ENCODE data around the gene MMD.
"Not testable (repeated sequence)": the region's sequence is repeated elsewhere in the genome, so short reads cannot be mapped to it uniquely, and the experiment has no call there.

MMD gene

DNA sequence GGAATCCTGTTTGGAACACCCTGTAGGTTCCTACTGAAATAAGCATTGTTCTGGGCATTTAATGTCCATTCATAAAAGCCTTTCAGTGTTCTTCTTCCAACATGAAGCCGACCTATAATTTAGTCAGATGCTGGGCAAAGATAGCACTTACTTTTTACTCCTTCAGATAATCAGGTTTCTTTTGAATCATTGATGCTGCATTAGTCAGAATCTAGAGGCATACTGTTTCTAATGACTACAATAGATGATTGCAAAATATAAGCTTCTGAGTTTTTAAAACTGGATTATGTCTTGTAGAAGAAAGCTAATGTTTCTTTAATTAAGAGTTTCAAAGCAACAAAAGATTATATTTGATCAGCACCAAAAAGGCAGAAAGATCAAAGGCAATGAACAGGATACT is 16.0 kb downstream of the MMD start:
- no peak overlapping the region for H3K4me2 ChIP-seq (ENCODE audit: low read depth, low read length, poor library complexity, severe bottlenecking)
- peaks cover 9% of the 10 kb centered on the region for H3K4me1 ChIP-seq (ENCODE audit: insufficient read depth, low read length, poor library complexity, severe bottlenecking)
- H3K4me3 ChIP-seq (ENCODE audit: low read length, poor library complexity, severe bottlenecking): no peak overlapping the region
- H3K9me3 ChIP-seq (ENCODE audit: insufficient read depth, low read depth, low read length): no peaks in the 10 kb centered on the region
- H3K27me3 ChIP-seq (ENCODE audit: insufficient read depth, low read length, poor library complexity, severe bottlenecking): no peaks in the 10 kb centered on the region
- no peaks in the 10 kb centered on the region for H3K79me2 ChIP-seq (ENCODE audit: insufficient read depth, low read length)
- no peak overlapping the region for H2AFZ ChIP-seq (ENCODE audit: low read length)
- H4K20me1 ChIP-seq (ENCODE audit: insufficient read depth, low read length, poor library complexity, severe bottlenecking): no peaks in the 10 kb centered on the region
- H3F3A ChIP-seq (ENCODE audit: low read depth): no peaks in the 10 kb centered on the region
- TF ChIP-seq, protein P1, sequence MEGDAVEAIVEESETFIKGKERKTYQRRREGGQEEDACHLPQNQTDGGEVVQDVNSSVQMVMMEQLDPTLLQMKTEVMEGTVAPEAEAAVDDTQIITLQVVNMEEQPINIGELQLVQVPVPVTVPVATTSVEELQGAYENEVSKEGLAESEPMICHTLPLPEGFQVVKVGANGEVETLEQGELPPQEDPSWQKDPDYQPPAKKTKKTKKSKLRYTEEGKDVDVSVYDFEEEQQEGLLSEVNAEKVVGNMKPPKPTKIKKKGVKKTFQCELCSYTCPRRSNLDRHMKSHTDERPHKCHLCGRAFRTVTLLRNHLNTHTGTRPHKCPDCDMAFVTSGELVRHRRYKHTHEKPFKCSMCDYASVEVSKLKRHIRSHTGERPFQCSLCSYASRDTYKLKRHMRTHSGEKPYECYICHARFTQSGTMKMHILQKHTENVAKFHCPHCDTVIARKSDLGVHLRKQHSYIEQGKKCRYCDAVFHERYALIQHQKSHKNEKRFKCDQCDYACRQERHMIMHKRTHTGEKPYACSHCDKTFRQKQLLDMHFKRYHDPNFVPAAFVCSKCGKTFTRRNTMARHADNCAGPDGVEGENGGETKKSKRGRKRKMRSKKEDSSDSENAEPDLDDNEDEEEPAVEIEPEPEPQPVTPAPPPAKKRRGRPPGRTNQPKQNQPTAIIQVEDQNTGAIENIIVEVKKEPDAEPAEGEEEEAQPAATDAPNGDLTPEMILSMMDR (conservative IDR thresholded peaks at IDR 0.05; ENCODE audit: low read length): no peak
- TF ChIP-seq EZH2phosphoT487 (IDR thresholded peaks at IDR 0.05; ENCODE audit: borderline replicate concordance): no peak
- H3K9ac ChIP-seq (ENCODE audit: low read depth, low read length, poor library complexity, severe bottlenecking): no peak overlapping the region
- peaks cover 72% of the 10 kb centered on the region; the same call in 1 of the 2 replicates for H3K36me3 ChIP-seq (ENCODE audit: insufficient read depth, low read length)
- no peaks in the 10 kb centered on the region for H3K9me2 ChIP-seq (replicated peaks; ENCODE audit: low read depth, low read length)

DNA sequence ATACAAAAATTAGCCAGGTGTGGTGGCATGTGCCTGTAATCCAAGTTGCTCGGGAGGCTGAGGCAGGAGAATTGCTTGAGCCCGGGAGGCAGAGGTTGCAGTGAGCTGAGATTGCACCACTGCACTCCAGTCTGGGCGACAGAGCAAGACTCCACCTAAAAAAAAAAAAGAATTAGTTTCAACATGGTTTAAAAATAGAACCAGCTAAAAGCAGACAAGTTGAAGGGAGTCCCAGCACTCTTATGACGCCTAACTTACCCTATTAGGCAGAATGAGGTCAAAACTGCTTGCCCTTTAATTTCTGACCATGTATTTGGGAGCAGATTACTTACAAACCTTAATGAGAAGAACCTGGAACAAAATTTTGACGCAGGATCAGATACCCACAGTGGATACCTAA is 17.4 kb downstream of the MMD start:
- not testable (repeated sequence) for H4K20me1 ChIP-seq (ENCODE audit: insufficient read depth, low read length, poor library complexity, severe bottlenecking); H2AFZ ChIP-seq (ENCODE audit: low read length); H3K9ac ChIP-seq (ENCODE audit: low read depth, low read length, poor library complexity, severe bottlenecking); H3F3A ChIP-seq (ENCODE audit: low read depth); H3K4me1 ChIP-seq (ENCODE audit: insufficient read depth, low read length, poor library complexity, severe bottlenecking); H3K4me3 ChIP-seq (ENCODE audit: low read length, poor library complexity, severe bottlenecking); H3K27me3 ChIP-seq (ENCODE audit: insufficient read depth, low read length, poor library complexity, severe bottlenecking); H3K9me2 ChIP-seq (replicated peaks; ENCODE audit: low read depth, low read length); H3K9me3 ChIP-seq (ENCODE audit: insufficient read depth, low read depth, low read length); H3K4me2 ChIP-seq (ENCODE audit: low read depth, low read length, poor library complexity, severe bottlenecking); H3K79me2 ChIP-seq (ENCODE audit: insufficient read depth, low read length)
- peaks cover 62% of the 10 kb centered on the region; the same call in 1 of the 2 replicates for H3K36me3 ChIP-seq (ENCODE audit: insufficient read depth, low read length)

DNA sequence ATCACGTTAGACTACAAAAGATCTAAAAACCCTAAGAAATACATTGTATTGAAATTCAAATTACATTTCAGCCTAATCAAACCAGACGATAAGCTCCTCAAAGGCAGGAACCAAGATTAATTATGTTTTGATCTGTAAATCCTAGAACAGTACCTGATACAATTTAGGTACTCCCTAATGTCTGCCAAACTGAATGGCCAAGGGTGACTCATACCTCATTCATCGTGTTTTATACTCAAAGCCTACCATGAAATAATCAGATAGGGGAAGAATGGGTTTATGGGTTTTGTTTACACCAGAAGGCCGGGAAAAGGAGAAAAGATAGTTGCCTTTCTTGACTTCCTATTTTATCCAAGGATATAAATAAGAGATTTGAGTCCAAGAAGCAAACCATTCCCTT is 19.3 kb downstream of the MMD start:
- H3K4me2 ChIP-seq (ENCODE audit: low read depth, low read length, poor library complexity, severe bottlenecking): no peak overlapping the region
- H3K36me3 ChIP-seq (ENCODE audit: insufficient read depth, low read length): peaks cover 54% of the 10 kb centered on the region; the same call in 1 of the 2 replicates
- no peaks in the 10 kb centered on the region for H3K9me3 ChIP-seq (ENCODE audit: insufficient read depth, low read depth, low read length)
- H3F3A ChIP-seq (ENCODE audit: low read depth): no peaks in the 10 kb centered on the region
- H2AFZ ChIP-seq (ENCODE audit: low read length): no peak overlapping the region
- H4K20me1 ChIP-seq (ENCODE audit: insufficient read depth, low read length, poor library complexity, severe bottlenecking): no peaks in the 10 kb centered on the region
- H3K27me3 ChIP-seq (ENCODE audit: insufficient read depth, low read length, poor library complexity, severe bottlenecking): no peaks in the 10 kb centered on the region
- no peak overlapping the region for H3K9ac ChIP-seq (ENCODE audit: low read depth, low read length, poor library complexity, severe bottlenecking)
- no peak for TF ChIP-seq EZH2phosphoT487 (IDR thresholded peaks at IDR 0.05; ENCODE audit: borderline replicate concordance)
- TF ChIP-seq, protein P1 (conservative IDR thresholded peaks at IDR 0.05; ENCODE audit: low read length): no peak
- H3K4me3 ChIP-seq (ENCODE audit: low read length, poor library complexity, severe bottlenecking): no peak overlapping the region
- H3K79me2 ChIP-seq (ENCODE audit: insufficient read depth, low read length): no peaks in the 10 kb centered on the region
- H3K4me1 ChIP-seq (ENCODE audit: insufficient read depth, low read length, poor library complexity, severe bottlenecking): no peaks in the 10 kb centered on the region
- H3K9me2 ChIP-seq (replicated peaks; ENCODE audit: low read depth, low read length): no peaks in the 10 kb centered on the region

DNA sequence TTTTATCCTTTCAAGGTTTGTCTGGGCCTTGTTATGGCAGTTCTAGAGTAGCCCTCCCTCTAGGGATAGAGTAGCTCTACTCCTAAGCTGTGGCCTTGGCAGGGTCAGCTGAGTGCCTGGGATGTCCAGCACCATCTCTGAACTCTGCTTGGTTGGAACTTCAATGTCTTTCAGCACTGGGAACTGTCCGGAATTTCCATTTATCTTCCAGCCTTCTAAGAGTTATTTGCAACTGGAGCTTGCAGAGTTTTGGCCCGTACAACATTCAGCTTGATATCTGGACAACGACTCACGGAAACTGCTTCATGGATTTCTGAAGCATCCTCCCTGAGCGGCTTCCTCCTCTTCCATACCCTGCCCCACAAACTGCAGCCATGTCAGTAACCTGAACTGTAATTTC is 22.9 kb downstream of the MMD start:
- Histone ChIP-seq H3K4me2 (ENCODE audit: low read depth, low read length, poor library complexity, severe bottlenecking) (no peak overlapping the region), H4K20me1 (ENCODE audit: insufficient read depth, low read length, poor library complexity, severe bottlenecking) (no peaks in the 10 kb centered on the region), H3K4me1 (ENCODE audit: insufficient read depth, low read length, poor library complexity, severe bottlenecking) (no peaks in the 10 kb centered on the region), H3K36me3 (ENCODE audit: insufficient read depth, low read length) (peaks cover 43% of the 10 kb centered on the region; the same call in 1 of the 2 replicates), H3K9me3 (ENCODE audit: insufficient read depth, low read depth, low read length) (no peaks in the 10 kb centered on the region), H3K4me3 (ENCODE audit: low read length, poor library complexity, severe bottlenecking) (no peak overlapping the region), H3K79me2 (ENCODE audit: insufficient read depth, low read length) (no peaks in the 10 kb centered on the region), H3K27me3 (ENCODE audit: insufficient read depth, low read length, poor library complexity, severe bottlenecking) (no peaks in the 10 kb centered on the region), H2AFZ (ENCODE audit: low read length) (no peak overlapping the region), H3K9ac (ENCODE audit: low read depth, low read length, poor library complexity, severe bottlenecking) (no peak overlapping the region), H3K9me2 (replicated peaks; ENCODE audit: low read depth, low read length) (no peaks in the 10 kb centered on the region), H3F3A (ENCODE audit: low read depth) (no peaks in the 10 kb centered on the region)
- TF ChIP-seq, protein P1 (conservative IDR thresholded peaks at IDR 0.05; ENCODE audit: low read length): no peak
- no peak for TF ChIP-seq EZH2phosphoT487 (IDR thresholded peaks at IDR 0.05; ENCODE audit: borderline replicate concordance)

Measured in Loucy (cell line).